B cell (primary cell): Measurements from ENCODE around the gene GPR151. TPM values are rescaled to one million over a fixed set of nuclear protein-coding genes. Genes with fewer than 3 reads are reported as not detected.

Experiments
- ATAC-seq: fragments of 200-7000 bp; cut with Tn5 transposase; one replicate; pipeline ENCODE4 v1.10.0; 2021; ENCODE audit warnings: low read depth, mild to moderate bottlenecking, moderate number of reproducible peaks, moderate library complexity
- CTCF ChIA-PET: fragments of 350-600 bp; sonication (Branson Sonifier 250); formaldehyde crosslinking; loops from one replicate; lab custom pipeline; 2021; ENCODE audit warnings: antibody characterized with exemption, inconsistent platforms; lab: Charles Lee
- POLR2A ChIA-PET: fragments of 350-600 bp; sonication (Branson Sonifier 250); formaldehyde crosslinking; loops from one replicate; lab custom pipeline; 2021; ENCODE audit warnings: antibody characterized with exemption; lab: Charles Lee
- DNase-seq: peaks from one replicate; pipeline ENCODE4 v3.0.0; 2013
- H2AFZ ChIP-seq: 2 replicates; pipeline ENCODE4 v1.6.1; 2012; ENCODE audit warnings: mild to moderate bottlenecking, low read depth, low read length; ENCODE audit not compliant: insufficient read depth, poor library complexity, severe bottlenecking
- H3K27ac ChIP-seq, 2 donors: 1 replicate in 1 of 2; 2 replicates in 1 of 2; pipeline ENCODE4 v1.5.1; 2012 to 2013; ENCODE audit warnings: low read length in 2 of 2, mild to moderate bottlenecking in 2 of 2, moderate library complexity in 1 of 2
- H3K27me3 ChIP-seq, 4 experiments: fragments of 200-600 bp in 1 of 4; sonication (generic) in 1 of 4; replicated peaks in 1 of 4; 1 replicate in 2 of 4; 2 replicates in 2 of 4; pipeline versions ENCODE4 v1.6.1 to v1.7.0; 2013 to 2016; ENCODE audit warnings: low read length in 3 of 4, mild to moderate bottlenecking in 2 of 4, mixed read lengths in 1 of 4, moderate library complexity in 1 of 4; ENCODE audit not compliant: insufficient read depth in 4 of 4, control insufficient read depth in 3 of 4; ENCODE audit errors: control extremely low read depth in 1 of 4
- H3K36me3 ChIP-seq, 2 experiments: replicated peaks in 1 of 2; 1 replicate in 1 of 2; 2 replicates in 1 of 2; pipeline versions ENCODE4 v1.6.1 to v1.7.1; 2013; ENCODE audit warnings: low read length in 1 of 2; ENCODE audit not compliant: insufficient read depth in 2 of 2, control insufficient read depth in 1 of 2; ENCODE audit errors: control extremely low read depth in 1 of 2, extremely low read depth in 1 of 2
- H3K4me1 ChIP-seq, 2 donors: fragments of 200-600 bp in 1 of 2; sonication (generic) in 1 of 2; 1 replicate in 1 of 2; 2 replicates in 1 of 2; pipeline versions ENCODE4 v1.5.1 to v1.6.1; 2013 to 2017; ENCODE audit warnings: low read length in 2 of 2; ENCODE audit not compliant: control insufficient read depth in 2 of 2, insufficient read depth in 2 of 2
- H3K4me2 ChIP-seq: replicated peaks from 2 replicates; pipeline ENCODE3; 2012; ENCODE audit warnings: mild to moderate bottlenecking, low read depth, low read length; ENCODE audit not compliant: poor library complexity, severe bottlenecking
- H3K4me3 ChIP-seq, 5 experiments: fragments of 200-600 bp in 1 of 5; sonication (generic) in 1 of 5; 1 replicate in 3 of 5; 2 replicates in 2 of 5; pipeline versions ENCODE4 v1.5.1 to v1.7.0; 2011 to 2016; ENCODE audit warnings: low read length in 4 of 5, mild to moderate bottlenecking in 4 of 5, low read depth in 2 of 5, control low read depth in 1 of 5, moderate library complexity in 1 of 5; ENCODE audit not compliant: insufficient read depth in 1 of 5; ENCODE audit errors: control extremely low read depth in 1 of 5, extremely low read depth in 1 of 5
- H3K79me2 ChIP-seq: fragments of 200-600 bp; sonication (generic); one replicate; pipeline ENCODE4 v1.6.0; 2016; ENCODE audit warnings: low read length; ENCODE audit not compliant: control insufficient read depth, insufficient read depth
- H3K9ac ChIP-seq: fragments of 200-600 bp; sonication (generic); 2 replicates; pipeline ENCODE4 v1.6.1; 2017; ENCODE audit warnings: mild to moderate bottlenecking, low read length, moderate library complexity
- H3K9me3 ChIP-seq, 3 donors: one replicate each; pipeline versions ENCODE4 v1.6.1 to v1.7.1; 2013; ENCODE audit warnings: low read length in 2 of 3; ENCODE audit not compliant: control insufficient read depth in 2 of 3, insufficient read depth in 1 of 3; ENCODE audit errors: control extremely low read depth in 1 of 3
- H4K20me1 ChIP-seq: 2 replicates; pipeline ENCODE4 v1.6.0; 2012; ENCODE audit warnings: mild to moderate bottlenecking, low read length; ENCODE audit not compliant: insufficient read depth, control insufficient read depth, poor library complexity, severe bottlenecking
- H3K27ac Mint-ChIP-seq: one replicate; pipeline ENCODE4 v1.8.0; 2021; ENCODE audit warnings: mixed read lengths
- H3K27me3 Mint-ChIP-seq: one replicate; pipeline ENCODE4 v1.8.0; 2021; ENCODE audit warnings: mixed read lengths
- H3K4me1 Mint-ChIP-seq: one replicate; pipeline ENCODE4 v1.8.0; 2021; ENCODE audit warnings: mixed read lengths
- H3K4me3 Mint-ChIP-seq: one replicate; pipeline ENCODE4 v1.8.0; 2021; ENCODE audit warnings: mixed read lengths
- H3K9me3 Mint-ChIP-seq: one replicate; pipeline ENCODE4 v1.8.0; 2022; ENCODE audit warnings: mixed read lengths; ENCODE audit not compliant: insufficient read depth
- CTCF ChIP-seq: fragments of 200-600 bp; IDR thresholded peaks from one replicate; pipeline ENCODE4 v1.8.0; 2022; ENCODE audit warnings: antibody characterized with exemption, mild to moderate bottlenecking
- EZH2 ChIP-seq: IDR thresholded peaks from 2 replicates; pipeline ENCODE4 v1.6.1; 2012; ENCODE audit warnings: borderline replicate concordance, low read depth, mild to moderate bottlenecking, moderate library complexity, low read length; ENCODE audit not compliant: insufficient read depth, poor library complexity, severe bottlenecking
- WGBS: methylation state at CpG from one replicate; pipeline ENCODE4 v1.1.5; 2013; ENCODE audit warnings: missing lambda C conversion rate; ENCODE audit not compliant: insufficient coverage; 5-methylcytosine and 5-hydroxymethylcytosine counted together
- intact Hi-C: fragments of 100-400 bp; cut with micrococcal nuclease; formaldehyde crosslinking; loops from one replicate; pipeline ENCODE4 v1.10.0; 2022
- polyA plus RNA-seq: library from polyadenylated mRNA; depleted of rRNA; stranded (reverse); fragments of >200 nt; gene quantifications from 2 replicates; pipeline ENCODE4 v1.2.3, GENCODE V29; 2012
- total RNA-seq, 2 donors: library from RNA; stranded (reverse); fragments of 120-200 nt in 1 of 2; gene quantifications; 1 replicate in 1 of 2; 2 replicates in 1 of 2; pipeline versions ENCODE4 v1.2.3 to v1.2.4, GENCODE V29; 2013 to 2022

GPR151 gene
- total and polyA plus RNA-seq, 2 donors (not counting 1 experiment from before 2014, with no cell fraction given): not detected

DNA sequence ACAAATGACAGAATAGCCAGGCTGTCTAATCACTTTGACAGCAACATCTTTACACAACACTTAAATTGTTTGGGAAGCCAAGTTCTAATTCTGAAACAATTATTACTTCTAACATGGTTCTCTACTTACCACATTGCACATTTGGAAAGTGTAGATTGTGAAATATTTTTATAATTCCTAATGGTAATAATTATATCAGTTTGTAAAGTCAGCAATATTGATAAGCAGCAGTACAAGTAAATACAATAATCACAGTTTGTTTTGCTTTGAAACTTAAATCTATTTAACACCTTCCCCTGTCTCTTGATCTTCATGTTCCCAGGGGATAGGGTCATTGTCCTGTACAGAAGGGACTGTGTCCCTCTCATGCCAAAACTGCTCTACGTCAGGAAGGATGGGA is 1.4 kb downstream of the GPR151 start:
- no peak for TF ChIP-seq EZH2
- no peak for TF ChIP-seq CTCF
- POLR2A ChIA-PET: no interaction called here
- DNase-seq (no peak), ATAC-seq (no peak)
- no peak overlapping the region for H3K9ac ChIP-seq
- no peaks in the 10 kb centered on the region for H3K9me3 ChIP-seq
- Mint-ChIP-seq H3K4me1 (peaks cover 2% of the 10 kb centered on the region), H3K9me3 (no peaks in the 10 kb centered on the region), H3K4me3 (no peak overlapping the region), H3K27me3 (peaks cover 2% of the 10 kb centered on the region), H3K27ac (no peak overlapping the region)
- intact Hi-C loops: no loop called here
- no peaks in the 10 kb centered on the region for H3K4me1 ChIP-seq
- CTCF ChIA-PET: interaction anchor here (1.0 kb wide), 1 partner anchor 28 kb away, joined by 3 read pairs; no protein-coding TSS in a partner anchor
- H4K20me1 ChIP-seq: no peaks in the 10 kb centered on the region
- H2AFZ ChIP-seq: no peak overlapping the region
- H3K4me2 ChIP-seq: no peak overlapping the region
- no peaks in the 10 kb centered on the region for H3K79me2 ChIP-seq
- H3K4me3 ChIP-seq: no peak overlapping the region
- WGBS: 100% methylated on average over 1 of the region's 1 CpG
- no peak overlapping the region for H3K27ac ChIP-seq
- H3K36me3 ChIP-seq: peaks cover 3 to 25% of the 10 kb centered on the region in 2 experiments
- H3K27me3 ChIP-seq: no peaks in the 10 kb centered on the region

DNA sequence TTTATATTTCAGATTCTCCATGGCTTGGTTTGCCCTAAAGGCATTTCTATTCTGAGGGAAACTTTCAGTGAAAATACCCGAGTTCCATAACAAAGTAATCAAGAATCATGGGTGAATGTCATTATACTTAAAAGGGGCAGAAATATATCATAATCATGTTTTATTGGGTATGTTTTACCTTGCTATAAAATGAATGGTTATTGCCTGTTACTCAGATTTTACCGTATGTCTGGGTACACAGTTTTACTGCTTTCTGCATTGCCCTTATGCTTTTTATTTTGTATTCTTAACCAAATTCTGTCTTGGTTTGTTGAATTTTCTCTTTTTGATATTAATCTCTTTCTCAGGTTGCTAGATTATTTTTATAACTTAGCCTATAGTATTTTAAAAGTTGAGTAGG is 2.5 kb downstream of the GPR151 start:
- TF ChIP-seq EZH2 (no peak), CTCF (no peak)
- H3K36me3 ChIP-seq: peaks cover 3 to 33% of the 10 kb centered on the region in 2 experiments
- H3K4me2 ChIP-seq: no peak overlapping the region
- H4K20me1 ChIP-seq: no peaks in the 10 kb centered on the region
- no peaks in the 10 kb centered on the region for H3K27me3 ChIP-seq
- ChIA-PET POLR2A (no interaction called here), CTCF (no interaction called here)
- H3K79me2 ChIP-seq: no peaks in the 10 kb centered on the region
- intact Hi-C loops: no loop called here
- Mint-ChIP-seq H3K27me3 (no peaks in the 10 kb centered on the region), H3K27ac (no peak overlapping the region), H3K4me1 (peaks cover 2% of the 10 kb centered on the region), H3K9me3 (no peaks in the 10 kb centered on the region), H3K4me3 (no peak overlapping the region)
- H2AFZ ChIP-seq: no peak overlapping the region
- H3K4me1 ChIP-seq: no peaks in the 10 kb centered on the region
- no peak overlapping the region for H3K4me3 ChIP-seq
- H3K9me3 ChIP-seq: no peaks in the 10 kb centered on the region
- no peak overlapping the region for H3K27ac ChIP-seq
- WGBS: 100% methylated on average over 1 of the region's 2 CpGs
- no peak for DNase-seq
- ATAC-seq: no peak
- H3K9ac ChIP-seq: no peak overlapping the region
